HCT116 (cell line): ENCODE measurements around the gene ATP5PO.

Source experiments
- CTCF ChIP-seq, 3 experiments: fragments of 200-600 bp in 1 of 3; sonication (generic) in 1 of 3; IDR thresholded peaks in 2 of 3; conservative IDR thresholded peaks in 1 of 3; 2 replicates each; pipeline ENCODE4 v1.5.1; 2012 to 2017; ENCODE audit warnings: low read depth in 2 of 3, low read length in 2 of 3, antibody characterized with exemption in 1 of 3, borderline replicate concordance in 1 of 3, control low read depth in 1 of 3, mild to moderate bottlenecking in 1 of 3, mixed read lengths in 1 of 3, mixed run types in 1 of 3, moderate library complexity in 1 of 3; ENCODE audit not compliant: insufficient read depth in 1 of 3
- ELF1 ChIP-seq: IDR thresholded peaks from 2 replicates; pipeline ENCODE4 v1.6.1; 2012; ENCODE audit warnings: low read depth, borderline replicate concordance
- EZH2phosphoT487 ChIP-seq: fragments of 200-600 bp; IDR thresholded peaks from 2 replicates; pipeline ENCODE4 v1.6.1; 2018; ENCODE audit warnings: antibody characterized with exemption, borderline replicate concordance
- POLR2A ChIP-seq: IDR thresholded peaks from 2 replicates; pipeline ENCODE4 v1.7.0; 2011; ENCODE audit warnings: borderline replicate concordance; ENCODE audit not compliant: insufficient read depth, insufficient read length; ENCODE audit errors: extremely low read depth
- POLR2AphosphoS5 ChIP-seq: IDR thresholded peaks from 2 replicates; pipeline ENCODE4 v1.6.1; 2011; ENCODE audit warnings: mild to moderate bottlenecking, low read depth, low read length, moderate library complexity
- SIN3A ChIP-seq: IDR thresholded peaks from 2 replicates; pipeline ENCODE4 v1.6.1; 2012; ENCODE audit warnings: low read depth
- SP1 ChIP-seq: IDR thresholded peaks from 2 replicates; pipeline ENCODE4 v1.6.1; 2012; ENCODE audit warnings: low read depth

GRCh38 chr21:33885172-33885514 lies 30.5 kb downstream of the ATP5PO start:
- TF ChIP-seq POLR2AphosphoS5 (no peak), EZH2phosphoT487 (no peak), POLR2A (no peak), SP1 (no peak), CTCF (IDR thresholded peaks at IDR 0.05 in 2 of 3, conservative IDR thresholded peaks at IDR 0.05 in 1 of 3; ENCODE audit: borderline replicate concordance in 1 of 3, insufficient read depth in 1 of 3, low read depth in 2 of 3, low read length in 2 of 3) (no peak), ELF1 (no peak), SIN3A (no peak)
